ENCODE results near the gene TBX5.

Gene TBX5

GRCh38 chr12:114441545-114441944, 35.6 kb upstream of the TBX5 start:
- H3K4me3 ChIP-seq (ENCODE audit: low read length): no peak overlapping the region
- peaks cover 95% of the 10 kb centered on the region for H3K27me3 ChIP-seq (ENCODE audit: insufficient read depth, low read length)
- no peaks in the 10 kb centered on the region for H3K9me3 ChIP-seq (ENCODE audit: low read length)
- H3K4me1 ChIP-seq (ENCODE audit: insufficient read depth, low read length): no peaks in the 10 kb centered on the region
- H3K36me3 ChIP-seq (ENCODE audit: insufficient read depth, low read length): no peaks in the 10 kb centered on the region
- H2AFZ ChIP-seq (ENCODE audit: low read depth, low read length): no peak overlapping the region

- Histone ChIP-seq H3K9me3 (ENCODE audit: low read length) (no peaks in the 10 kb centered on the region), H3K4me1 (ENCODE audit: insufficient read depth, low read length) (no peaks in the 10 kb centered on the region), H3K4me3 (ENCODE audit: low read length) (no peak overlapping the region), H2AFZ (ENCODE audit: low read depth, low read length) (no peak overlapping the region), H3K27me3 (ENCODE audit: insufficient read depth, low read length) (peaks cover 93% of the 10 kb centered on the region), H3K36me3 (ENCODE audit: insufficient read depth, low read length) (no peaks in the 10 kb centered on the region)
Observed at GRCh38 chr12:114441039-114441383, 35.1 kb upstream of the TBX5 start.

GRCh38 chr12:114440270-114441038, 34.5 kb upstream of the TBX5 start:
- H3K27me3 ChIP-seq (ENCODE audit: insufficient read depth, low read length): peaks cover 87% of the 10 kb centered on the region
- no peak overlapping the region for H2AFZ ChIP-seq (ENCODE audit: low read depth, low read length)
- no peaks in the 10 kb centered on the region for H3K9me3 ChIP-seq (ENCODE audit: low read length)
- H3K4me3 ChIP-seq (ENCODE audit: low read length): no peak overlapping the region
- H3K36me3 ChIP-seq (ENCODE audit: insufficient read depth, low read length): no peaks in the 10 kb centered on the region
- H3K4me1 ChIP-seq (ENCODE audit: insufficient read depth, low read length): no peaks in the 10 kb centered on the region

- H3K9me3 ChIP-seq (ENCODE audit: low read length): no peaks in the 10 kb centered on the region
- H3K36me3 ChIP-seq (ENCODE audit: insufficient read depth, low read length): no peaks in the 10 kb centered on the region
- no peaks in the 10 kb centered on the region for H3K4me1 ChIP-seq (ENCODE audit: insufficient read depth, low read length)
- H3K27me3 ChIP-seq (ENCODE audit: insufficient read depth, low read length): peaks cover 83% of the 10 kb centered on the region
- H2AFZ ChIP-seq (ENCODE audit: low read depth, low read length): no peak overlapping the region
- no peak overlapping the region for H3K4me3 ChIP-seq (ENCODE audit: low read length)
Observed at GRCh38 chr12:114439817-114440216, 33.9 kb upstream of the TBX5 start.

- no peaks in the 10 kb centered on the region for H3K4me1 ChIP-seq (ENCODE audit: insufficient read depth, low read length)
- H3K4me3 ChIP-seq (ENCODE audit: low read length): no peak overlapping the region
- no peaks in the 10 kb centered on the region for H3K36me3 ChIP-seq (ENCODE audit: insufficient read depth, low read length)
- H3K9me3 ChIP-seq (ENCODE audit: low read length): no peaks in the 10 kb centered on the region
- H2AFZ ChIP-seq (ENCODE audit: low read depth, low read length): no peak overlapping the region
- peaks cover 77% of the 10 kb centered on the region for H3K27me3 ChIP-seq (ENCODE audit: insufficient read depth, low read length)
Observed at GRCh38 chr12:114439261-114439683, 33.3 kb upstream of the TBX5 start.

- Histone ChIP-seq H2AFZ (ENCODE audit: low read depth, low read length) (no peak overlapping the region), H3K36me3 (ENCODE audit: insufficient read depth, low read length) (no peaks in the 10 kb centered on the region), H3K9me3 (ENCODE audit: low read length) (no peaks in the 10 kb centered on the region), H3K4me1 (ENCODE audit: insufficient read depth, low read length) (no peaks in the 10 kb centered on the region), H3K27me3 (ENCODE audit: insufficient read depth, low read length) (peaks cover 72% of the 10 kb centered on the region), H3K4me3 (ENCODE audit: low read length) (no peak overlapping the region)
Observed at GRCh38 chr12:114438635-114439256, 32.8 kb upstream of the TBX5 start.

- H3K27me3 ChIP-seq (ENCODE audit: insufficient read depth, low read length): peaks cover 38% of the 10 kb centered on the region
- H3K9me3 ChIP-seq (ENCODE audit: low read length): no peaks in the 10 kb centered on the region
- H3K4me1 ChIP-seq (ENCODE audit: insufficient read depth, low read length): no peaks in the 10 kb centered on the region
Observed at GRCh38 chr12:114434341-114434740, 28.4 kb upstream of the TBX5 start.

GRCh38 chr12:114431902-114432301, 26.0 kb upstream of the TBX5 start:
- H3K36me3 ChIP-seq (ENCODE audit: insufficient read depth, low read length): no peaks in the 10 kb centered on the region
- no peaks in the 10 kb centered on the region for H3K4me1 ChIP-seq (ENCODE audit: insufficient read depth, low read length)
- peaks cover 15% of the 10 kb centered on the region for H3K27me3 ChIP-seq (ENCODE audit: insufficient read depth, low read length)
- H2AFZ ChIP-seq (ENCODE audit: low read depth, low read length): no peak overlapping the region
- H3K9me3 ChIP-seq (ENCODE audit: low read length): no peaks in the 10 kb centered on the region
- H3K4me3 ChIP-seq (ENCODE audit: low read length): no peak overlapping the region

More at GRCh38 chr12:114434341-114434740, 28.4 kb upstream of the TBX5 start:
- Histone ChIP-seq H3K4me3 (ENCODE audit: low read length) (no peak overlapping the region), H3K36me3 (ENCODE audit: insufficient read depth, low read length) (no peaks in the 10 kb centered on the region), H2AFZ (ENCODE audit: low read depth, low read length) (no peak overlapping the region)

GRCh38 chr12:114430306-114430705, 24.4 kb upstream of the TBX5 start:
- Histone ChIP-seq H3K27me3 (ENCODE audit: insufficient read depth, low read length) (peaks cover 17% of the 10 kb centered on the region), H3K4me3 (ENCODE audit: low read length) (no peak overlapping the region), H2AFZ (ENCODE audit: low read depth, low read length) (no peak overlapping the region), H3K9me3 (ENCODE audit: low read length) (no peaks in the 10 kb centered on the region), H3K36me3 (ENCODE audit: insufficient read depth, low read length) (no peaks in the 10 kb centered on the region), H3K4me1 (ENCODE audit: insufficient read depth, low read length) (no peaks in the 10 kb centered on the region)

- no peak overlapping the region for H2AFZ ChIP-seq (ENCODE audit: low read depth, low read length)
- H3K4me1 ChIP-seq (ENCODE audit: insufficient read depth, low read length): no peaks in the 10 kb centered on the region
- no peaks in the 10 kb centered on the region for H3K9me3 ChIP-seq (ENCODE audit: low read length)
- no peak overlapping the region for H3K4me3 ChIP-seq (ENCODE audit: low read length)
- H3K27me3 ChIP-seq (ENCODE audit: insufficient read depth, low read length): peaks cover 15% of the 10 kb centered on the region
- no peaks in the 10 kb centered on the region for H3K36me3 ChIP-seq (ENCODE audit: insufficient read depth, low read length)
Observed at GRCh38 chr12:114425031-114425626, 19.2 kb upstream of the TBX5 start.

- Histone ChIP-seq H3K9me3 (ENCODE audit: low read length) (no peaks in the 10 kb centered on the region), H3K4me3 (ENCODE audit: low read length) (no peak overlapping the region), H3K36me3 (ENCODE audit: insufficient read depth, low read length) (no peaks in the 10 kb centered on the region), H3K27me3 (ENCODE audit: insufficient read depth, low read length) (peaks cover 24% of the 10 kb centered on the region), H2AFZ (ENCODE audit: low read depth, low read length) (no peak overlapping the region), H3K4me1 (ENCODE audit: insufficient read depth, low read length) (no peaks in the 10 kb centered on the region)
Observed at GRCh38 chr12:114420944-114421335, 15.0 kb upstream of the TBX5 start.

- Histone ChIP-seq H3K4me3 (ENCODE audit: low read length) (no peak overlapping the region), H3K4me1 (ENCODE audit: insufficient read depth, low read length) (no peaks in the 10 kb centered on the region), H3K27me3 (ENCODE audit: insufficient read depth, low read length) (peaks cover 27% of the 10 kb centered on the region), H2AFZ (ENCODE audit: low read depth, low read length) (no peak overlapping the region), H3K36me3 (ENCODE audit: insufficient read depth, low read length) (no peaks in the 10 kb centered on the region), H3K9me3 (ENCODE audit: low read length) (no peaks in the 10 kb centered on the region)
Observed at GRCh38 chr12:114420182-114420943, 14.4 kb upstream of the TBX5 start.

- H3K36me3 ChIP-seq (ENCODE audit: insufficient read depth, low read length): no peaks in the 10 kb centered on the region
- no peak overlapping the region for H3K4me3 ChIP-seq (ENCODE audit: low read length)
- no peaks in the 10 kb centered on the region for H3K9me3 ChIP-seq (ENCODE audit: low read length)
- peaks cover 68% of the 10 kb centered on the region for H3K27me3 ChIP-seq (ENCODE audit: insufficient read depth, low read length)
- H2AFZ ChIP-seq (ENCODE audit: low read depth, low read length): no peak overlapping the region
- H3K4me1 ChIP-seq (ENCODE audit: insufficient read depth, low read length): no peaks in the 10 kb centered on the region
Observed at GRCh38 chr12:114416028-114416427, 10.1 kb upstream of the TBX5 start.

Measured in neuron (in vitro differentiated cells).